ENCODE measurements around the gene AGPAT3.

AGPAT3 gene

DNA sequence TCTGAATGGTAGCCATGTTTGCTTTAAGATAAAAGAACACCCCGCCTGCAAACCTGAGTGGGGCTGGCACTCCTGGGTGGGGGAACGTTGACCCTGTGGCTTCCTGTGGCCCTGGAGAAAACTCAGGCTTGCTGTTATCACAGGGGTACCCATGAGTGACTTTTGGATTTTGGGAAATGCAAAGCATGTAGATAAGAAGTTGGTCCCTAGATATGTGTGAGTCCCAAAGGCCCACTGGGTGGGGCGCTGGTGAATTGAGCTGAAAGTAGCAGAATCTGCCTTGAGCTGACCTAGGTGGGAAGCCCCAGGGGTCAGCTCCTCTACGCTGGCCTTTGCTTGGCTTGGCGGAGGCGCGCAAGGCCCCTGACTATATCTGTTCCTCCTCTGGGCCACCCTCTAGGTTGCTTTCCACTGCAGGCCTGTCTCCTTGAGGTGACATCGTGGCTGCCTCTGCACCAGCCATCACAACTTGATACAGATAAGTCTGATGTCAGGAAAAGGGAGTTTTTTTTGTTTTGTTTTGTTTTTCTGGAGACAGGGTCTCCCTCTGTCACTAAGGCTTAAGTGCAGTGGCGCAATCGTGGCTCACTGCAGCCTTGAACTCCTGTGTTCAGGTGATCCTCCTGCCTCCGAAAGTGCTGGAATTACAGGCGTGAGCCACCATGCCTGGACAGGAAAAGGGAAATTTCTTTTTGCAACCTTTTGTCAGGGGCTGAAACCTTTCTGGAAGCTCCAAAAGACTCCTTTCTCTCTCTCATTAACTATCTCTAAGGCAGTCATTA is 72.2 kb downstream of the AGPAT3 start:
- DNase-seq (ENCODE audit: low spot score): no peak

DNA sequence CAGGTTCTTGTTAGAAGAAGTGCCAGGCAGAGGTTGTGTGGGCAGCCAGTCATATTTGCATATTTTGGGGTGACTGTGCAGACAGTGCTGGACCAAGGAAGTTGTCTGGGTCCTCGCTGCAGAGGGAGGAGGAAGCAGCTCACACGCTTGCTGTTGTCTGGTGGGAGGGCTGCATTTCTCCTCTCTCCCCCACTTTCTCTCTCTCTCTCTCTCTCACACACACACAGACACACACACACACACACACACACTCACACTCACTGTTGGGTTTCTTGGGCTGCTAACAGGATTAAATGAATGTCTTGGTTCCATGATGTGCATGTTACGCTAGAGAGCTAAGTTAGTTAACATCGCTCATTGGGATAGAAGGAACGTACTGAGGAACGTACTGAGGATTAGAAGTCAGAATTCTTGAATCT is 72.9 kb downstream of the AGPAT3 start:
- no peak for DNase-seq (ENCODE audit: low spot score)

DNA sequence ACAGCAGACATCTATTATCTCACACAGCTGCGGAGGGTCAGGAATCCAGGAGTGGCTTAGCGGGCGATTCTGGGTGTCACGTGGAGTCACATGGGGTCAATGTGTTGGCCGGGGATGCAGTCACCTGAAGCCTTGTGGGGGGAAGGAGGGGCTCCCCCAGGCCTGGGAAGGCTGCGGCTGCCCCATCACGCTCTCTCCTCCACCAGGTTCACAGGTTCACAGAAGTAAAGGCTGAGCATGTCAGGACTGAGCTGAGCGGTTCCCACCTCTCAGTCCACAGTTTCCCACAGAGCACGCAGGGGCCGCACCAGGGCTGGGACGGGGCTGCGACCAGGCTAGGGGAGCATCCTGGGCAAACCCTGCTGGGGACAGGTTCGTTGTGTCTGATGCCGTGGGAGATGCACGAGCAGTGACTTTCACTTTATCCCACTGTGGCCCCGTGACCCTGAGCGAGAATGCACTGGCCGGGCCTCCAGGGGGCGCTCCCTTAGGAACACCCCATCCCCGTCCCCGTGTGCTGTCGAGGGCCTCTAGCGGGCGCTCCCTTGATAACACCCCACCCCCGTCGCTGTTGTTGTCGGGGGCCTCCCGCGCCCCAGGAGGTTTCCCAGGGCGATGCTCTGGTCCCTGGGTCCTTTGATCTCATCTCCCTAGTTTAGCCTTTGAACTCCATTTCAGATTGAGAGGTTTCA is 73.9 kb downstream of the AGPAT3 start:
- DNase-seq (ENCODE audit: low spot score): peak; percentile 73

DNA sequence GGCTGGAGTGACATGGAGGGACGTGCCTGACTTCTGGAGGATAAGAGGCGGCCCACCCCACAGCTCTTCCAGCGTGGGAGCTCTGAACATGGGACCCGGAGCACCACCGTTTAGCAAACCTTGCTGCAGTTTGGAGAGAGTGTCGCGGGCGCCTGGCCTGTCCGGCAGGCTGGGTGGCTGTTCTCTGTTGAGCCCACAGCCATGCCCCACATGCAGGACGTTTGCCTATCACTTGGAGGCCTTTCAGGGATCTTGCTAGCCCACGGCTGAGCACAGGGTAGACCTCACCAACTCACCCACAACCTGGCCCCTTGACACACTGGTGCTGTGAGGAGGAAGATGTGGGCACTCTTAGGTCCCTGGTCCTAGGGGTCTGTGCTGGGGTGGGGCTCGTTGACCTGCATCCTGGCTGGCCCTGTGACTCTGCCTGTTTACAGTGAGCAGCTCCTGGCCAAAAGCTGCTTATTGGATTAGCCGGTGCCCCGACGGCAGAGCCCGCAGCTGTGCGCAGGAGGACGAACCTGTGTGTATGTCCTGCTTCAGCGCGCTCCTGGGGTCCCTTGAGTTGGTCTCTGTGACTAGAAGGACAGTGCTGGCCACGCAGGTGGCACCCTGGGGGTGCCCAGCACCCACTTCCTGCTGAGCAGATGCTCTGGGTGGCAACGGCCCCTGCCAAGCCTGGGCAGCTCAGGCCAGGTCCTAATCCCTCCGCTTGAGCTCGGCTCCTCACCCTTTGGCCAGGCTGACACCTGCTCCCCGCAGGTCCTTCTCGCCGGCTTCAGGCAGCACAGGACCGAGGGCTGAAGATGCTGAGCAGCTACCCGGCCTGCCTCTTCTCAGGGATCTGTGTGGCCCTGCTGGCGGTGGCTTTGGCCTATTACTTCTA is 74.7 kb downstream of the AGPAT3 start:
- DNase-seq (ENCODE audit: low spot score): no peak

DNA sequence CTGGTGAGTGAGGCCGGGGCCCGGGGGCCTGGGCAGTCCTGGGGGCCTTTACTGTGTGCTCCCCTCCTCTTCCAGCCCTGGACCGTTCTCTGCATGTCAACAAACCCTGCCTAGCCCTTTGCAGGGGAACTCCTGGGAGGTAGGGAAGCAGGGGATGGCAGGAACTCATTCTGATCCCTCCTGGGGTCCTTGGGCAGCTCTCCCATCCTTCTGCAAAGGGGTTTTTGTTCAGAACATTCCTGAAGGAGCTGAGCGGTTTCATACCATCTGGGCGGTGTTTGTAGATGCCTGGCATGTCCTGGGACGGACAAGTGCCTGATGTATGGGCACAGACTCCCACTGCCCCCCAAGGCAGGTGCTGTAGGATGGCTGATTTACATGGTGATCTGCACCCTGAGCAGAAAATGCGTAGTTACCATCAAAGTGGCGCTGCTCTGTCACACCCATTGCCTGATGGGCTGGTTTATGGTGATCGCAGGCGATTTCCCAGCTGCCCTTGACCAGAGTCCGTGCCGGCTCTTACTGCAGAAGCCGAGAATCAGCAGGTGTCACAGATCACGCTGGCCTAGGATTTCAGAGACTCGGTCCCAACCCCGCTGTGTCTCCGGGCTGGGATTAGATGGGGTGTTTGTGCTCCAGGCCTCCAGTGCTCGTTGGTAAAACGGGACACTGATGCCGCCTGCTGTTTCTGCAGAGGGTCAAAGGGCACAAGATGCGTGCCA is 75.5 kb downstream of the AGPAT3 start:
- DNase-seq (ENCODE audit: low spot score): no peak

DNA sequence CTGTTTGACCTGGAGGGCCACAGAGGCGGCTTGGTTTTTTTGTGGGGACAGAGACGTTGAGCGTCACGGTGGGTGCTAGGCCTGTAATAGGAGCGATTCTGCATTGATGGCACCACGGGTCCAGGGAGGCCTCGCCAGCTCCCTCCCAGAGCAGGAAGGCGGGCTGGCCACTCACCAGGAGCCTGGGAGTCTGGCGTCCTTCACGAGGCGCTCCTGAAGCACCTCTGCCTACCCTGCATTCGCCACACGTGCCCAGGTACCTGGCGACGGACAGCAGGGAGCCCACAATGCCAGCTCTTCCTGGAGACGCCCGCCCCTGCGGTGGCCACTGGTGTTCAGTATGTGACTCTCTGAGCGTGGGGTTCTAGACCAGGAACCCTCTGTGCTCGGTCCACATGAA is 77.2 kb downstream of the AGPAT3 start:
- DNase-seq (ENCODE audit: low spot score): no peak

DNA sequence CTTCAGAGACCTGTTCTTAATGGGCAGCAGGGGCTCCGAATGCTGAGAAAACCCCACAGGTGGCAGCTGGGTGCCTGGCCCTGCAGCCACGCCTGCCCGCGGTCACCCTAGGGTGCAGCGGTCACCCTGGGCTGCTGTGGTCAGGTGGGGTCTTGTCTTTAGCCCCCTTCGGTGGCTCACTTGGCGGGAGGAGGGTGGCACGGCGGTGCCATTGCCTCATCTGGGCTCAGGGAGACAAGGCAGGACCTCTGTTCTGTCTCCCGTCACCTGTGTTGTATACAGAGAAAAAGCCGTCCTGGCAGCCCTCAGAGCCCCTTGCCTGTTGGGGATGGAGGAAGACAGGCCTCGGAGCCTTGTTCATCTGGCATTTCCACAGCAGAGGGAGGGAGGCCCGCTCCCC is 77.6 kb downstream of the AGPAT3 start:
- DNase-seq (ENCODE audit: low spot score): no peak

DNA sequence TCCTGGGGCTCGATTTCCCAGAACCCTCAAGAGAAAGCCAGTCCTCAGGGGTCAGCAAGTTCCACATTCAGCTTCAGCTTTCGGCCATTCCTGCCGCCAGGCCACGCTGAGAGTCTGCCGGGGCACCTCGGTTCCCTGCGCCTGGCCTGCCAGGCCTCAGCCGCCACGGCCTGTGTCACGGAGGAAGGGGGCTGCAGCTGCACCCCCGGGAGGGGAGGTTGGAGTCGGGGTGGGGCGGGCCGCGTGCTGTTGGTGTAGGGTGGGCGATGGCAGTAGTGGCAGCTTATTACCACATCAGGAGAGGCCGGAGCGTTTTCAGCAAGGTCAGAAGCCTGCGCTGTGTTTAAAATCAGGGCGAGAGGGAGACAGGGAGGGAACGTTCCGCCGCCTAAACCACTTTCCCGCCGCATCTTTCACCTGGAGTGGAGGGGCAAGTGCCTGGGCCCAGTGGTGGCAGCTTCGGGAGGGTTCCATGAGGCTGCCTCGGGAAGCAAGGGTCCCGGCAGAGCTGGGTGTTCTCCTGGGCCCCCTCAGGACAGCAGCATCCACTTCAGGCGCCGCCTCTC is 78.6 kb downstream of the AGPAT3 start:
- no peak for DNase-seq (ENCODE audit: low spot score)

DNA sequence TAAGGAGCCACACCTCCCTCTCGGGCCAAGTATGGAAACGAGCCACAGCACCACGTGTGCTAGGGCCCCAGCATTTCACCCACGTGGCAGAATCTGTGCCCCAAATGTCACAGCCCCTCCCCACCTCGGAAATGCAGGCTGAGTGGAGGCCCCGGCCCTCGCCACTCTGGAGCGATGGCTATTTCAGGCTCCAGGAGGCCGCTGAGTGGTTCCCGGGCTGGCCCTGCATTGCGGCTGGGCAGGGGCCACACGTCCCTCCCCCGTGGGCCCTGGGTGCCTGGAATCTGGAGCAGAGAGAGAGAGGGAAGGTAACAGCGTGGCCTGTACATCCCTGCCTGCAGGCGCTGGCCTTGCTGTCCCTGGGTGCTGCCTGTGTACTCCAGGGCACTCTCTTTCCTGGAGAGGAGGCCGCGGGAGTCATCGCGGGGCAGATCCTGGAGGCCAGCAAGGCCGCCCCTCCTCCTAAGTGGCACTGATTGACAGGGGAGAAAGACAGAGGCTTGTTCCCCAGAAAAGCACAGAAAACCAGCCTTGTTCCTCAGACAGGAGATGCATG is 79.1 kb downstream of the AGPAT3 start:
- DNase-seq (ENCODE audit: low spot score): no peak

DNA sequence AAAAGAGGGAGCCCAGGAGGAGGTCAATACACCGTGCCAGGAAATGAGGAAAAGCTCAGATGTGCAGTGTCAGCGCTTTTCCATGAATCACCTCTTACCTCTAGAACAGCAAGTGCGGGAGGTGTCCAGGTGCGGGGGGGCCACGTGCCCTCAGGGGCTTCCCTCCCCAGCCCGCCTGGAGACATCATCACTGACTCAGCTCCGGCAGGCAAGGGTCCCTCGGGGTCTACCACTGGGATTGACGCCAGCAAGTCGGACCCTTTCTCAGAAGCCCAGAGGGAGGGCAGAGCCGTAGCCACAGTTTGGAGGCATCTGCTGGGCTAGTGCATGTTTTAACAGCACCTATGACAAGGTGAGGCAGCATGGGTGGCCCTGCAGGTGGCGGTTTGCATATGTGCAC is 79.7 kb downstream of the AGPAT3 start:
- no peak for DNase-seq (ENCODE audit: low spot score)

DNA sequence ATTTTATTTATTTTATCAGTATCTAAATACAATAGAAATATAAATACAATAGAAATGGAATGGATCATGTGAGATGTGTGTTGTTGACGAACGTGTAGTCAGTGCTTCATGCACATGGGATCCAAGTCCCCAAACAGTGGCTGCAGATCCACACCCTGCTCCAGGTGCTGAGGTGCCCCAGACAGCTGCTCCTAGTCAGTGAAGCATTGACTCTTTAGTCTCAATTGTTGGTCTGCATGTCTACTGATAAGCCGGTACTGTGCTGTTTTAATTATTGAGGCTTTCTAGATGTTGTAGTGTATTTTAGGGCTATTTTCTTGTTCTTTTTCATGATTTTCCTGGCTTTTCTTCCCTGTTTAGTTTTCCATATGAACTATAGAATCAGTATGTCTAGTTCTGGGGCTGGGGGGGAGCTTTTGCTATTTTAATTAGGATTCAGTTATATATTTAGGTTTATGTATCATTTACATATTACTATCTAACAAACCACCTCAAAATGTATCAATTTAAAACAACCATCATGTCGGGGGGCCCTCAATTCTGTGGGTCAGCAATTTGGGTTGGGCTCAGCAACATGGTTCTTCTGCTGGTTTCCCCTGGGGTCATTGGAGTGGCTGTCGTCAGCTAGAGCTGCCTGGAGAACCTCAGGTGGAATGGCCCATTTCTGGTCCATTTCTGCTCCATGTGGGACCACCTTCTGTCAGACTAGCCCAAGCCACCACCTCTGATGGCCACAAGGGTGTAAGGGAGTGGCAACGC is 83.9 kb downstream of the AGPAT3 start:
- DNase-seq (ENCODE audit: low spot score): no peak

DNA sequence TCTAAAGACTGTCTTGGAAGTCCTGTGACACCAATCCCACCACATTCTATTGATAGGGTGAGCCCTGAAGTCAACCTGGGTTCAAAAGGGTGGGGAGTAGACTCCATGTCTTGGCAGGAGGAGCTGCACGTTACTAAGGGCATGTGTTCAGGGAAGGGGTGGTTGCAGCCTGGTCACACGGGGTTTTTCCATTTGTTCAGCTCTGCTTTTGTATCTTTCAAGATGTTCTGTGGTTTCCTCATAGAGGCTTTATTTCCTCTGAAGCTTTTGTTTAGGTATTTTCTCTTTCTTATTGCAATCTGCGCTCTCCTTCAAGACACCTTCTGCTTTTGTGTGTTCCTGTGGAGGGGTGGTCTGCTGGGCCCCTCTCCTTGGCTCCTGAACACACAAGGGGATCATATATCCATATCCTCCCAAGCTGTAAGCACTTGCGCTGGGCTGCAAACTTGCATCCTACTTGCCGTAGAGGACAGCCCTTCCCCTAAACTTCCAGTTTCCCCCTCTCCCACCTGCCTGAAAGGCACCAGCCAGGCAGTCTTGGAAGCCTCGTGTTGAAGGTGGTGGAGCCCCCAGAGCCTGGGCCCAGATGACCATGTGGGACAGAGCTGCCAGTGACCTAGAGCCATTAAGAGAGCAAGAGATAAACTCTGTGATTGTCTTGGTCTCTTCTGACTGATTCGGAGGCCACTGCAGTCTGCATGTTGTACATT is 84.6 kb downstream of the AGPAT3 start:
- DNase-seq (ENCODE audit: low spot score): no peak

DNA sequence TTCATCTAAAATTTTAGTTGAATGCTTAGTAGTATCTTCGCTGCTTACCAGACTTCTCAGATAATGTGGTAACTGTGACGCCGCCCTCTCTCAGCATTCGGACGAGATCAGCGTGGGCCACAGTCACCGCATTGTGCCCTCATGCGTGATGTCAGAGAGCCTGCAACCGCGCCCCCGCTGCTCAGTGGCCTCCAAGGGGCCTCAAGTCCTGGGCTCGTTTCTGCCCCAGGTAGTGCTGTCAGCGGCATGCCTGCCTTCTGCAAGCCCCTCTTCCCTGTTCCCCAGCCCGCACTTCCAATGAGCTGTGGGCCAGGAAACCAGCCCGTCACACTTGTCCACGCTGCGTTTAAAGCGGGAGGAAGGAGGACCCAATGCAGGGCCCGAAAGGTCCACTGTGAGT is 85.5 kb downstream of the AGPAT3 start:
- no peak for DNase-seq (ENCODE audit: low spot score)

DNA sequence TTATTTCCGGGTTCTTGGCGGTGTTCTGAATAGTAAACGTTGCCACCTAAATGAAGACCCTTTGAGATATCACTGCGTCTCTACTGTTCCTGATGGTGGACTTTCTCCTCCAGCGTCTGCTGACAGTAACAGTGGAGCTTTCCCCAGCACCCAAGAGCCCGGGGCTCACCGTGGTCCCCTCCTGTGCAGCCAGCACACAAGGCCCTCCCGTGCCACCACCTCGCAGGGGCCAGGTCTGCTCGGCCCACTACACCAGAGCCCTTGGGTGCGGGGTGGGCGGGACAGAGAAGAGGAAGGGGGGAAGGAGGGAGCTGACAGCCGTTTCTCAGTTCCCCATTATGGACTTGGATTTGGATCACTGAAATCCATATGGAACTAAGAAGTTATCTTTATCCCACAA is 85.9 kb downstream of the AGPAT3 start:
- DNase-seq (ENCODE audit: low spot score): no peak

DNA sequence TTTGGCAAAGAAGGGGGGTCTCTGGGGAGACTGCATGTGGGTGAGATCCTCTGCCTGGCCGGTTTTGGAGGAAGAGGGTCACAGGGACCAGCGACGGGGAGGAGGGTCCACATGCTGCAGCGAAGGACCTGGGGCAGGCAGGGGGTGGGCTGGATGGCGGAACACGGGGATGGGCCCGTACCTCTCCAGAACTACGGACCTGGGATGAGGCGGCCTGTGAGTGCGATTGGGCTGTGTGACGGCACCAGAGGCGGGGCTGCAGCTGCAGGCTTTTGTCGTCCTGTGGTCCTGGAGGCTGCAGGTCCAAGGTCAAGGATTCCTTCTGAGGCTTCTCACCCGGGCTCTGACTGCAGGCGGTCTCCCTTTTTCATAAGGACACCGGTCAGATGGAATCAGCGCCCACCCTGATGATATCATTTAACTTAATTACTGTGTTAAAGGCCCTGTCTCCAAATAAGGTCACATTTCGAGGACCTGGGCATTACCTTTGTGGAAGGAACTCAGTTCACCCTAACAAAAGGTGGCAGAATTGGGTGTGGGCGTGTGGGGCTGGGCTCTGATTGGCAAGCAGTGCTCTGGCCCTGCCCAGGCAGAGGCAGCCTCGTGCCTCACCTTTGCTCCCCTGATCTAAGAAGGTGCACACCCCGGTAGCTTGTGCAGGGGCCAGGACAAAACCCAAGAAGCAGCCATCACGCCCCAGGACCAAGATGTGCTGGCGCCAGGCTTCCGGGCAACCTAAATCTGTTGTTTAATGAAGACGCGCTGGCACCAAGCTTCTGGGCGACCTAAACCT is 87.1 kb downstream of the AGPAT3 start:
- DNase-seq (ENCODE audit: low spot score): no peak

DNA sequence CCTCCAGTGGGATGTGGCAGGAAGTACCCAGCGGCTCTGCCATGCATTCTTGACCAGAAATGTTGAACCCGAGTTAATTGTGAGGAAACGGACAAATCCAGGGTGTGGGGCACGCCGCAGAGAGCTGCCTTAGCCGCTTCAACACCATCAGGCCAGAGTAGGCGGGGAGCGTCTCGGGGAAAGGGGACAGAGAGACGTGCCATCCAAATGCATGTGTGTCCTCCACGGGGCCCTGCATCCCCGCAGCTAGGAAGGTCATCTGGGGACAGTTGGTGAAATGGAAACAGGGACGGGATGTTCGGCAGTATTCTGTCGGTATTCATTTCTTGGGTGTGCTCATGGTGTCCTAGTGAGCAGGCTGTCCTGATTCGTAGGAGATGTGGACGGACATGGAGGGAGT is 88.0 kb downstream of the AGPAT3 start:
- no peak for DNase-seq (ENCODE audit: low spot score)

DNA sequence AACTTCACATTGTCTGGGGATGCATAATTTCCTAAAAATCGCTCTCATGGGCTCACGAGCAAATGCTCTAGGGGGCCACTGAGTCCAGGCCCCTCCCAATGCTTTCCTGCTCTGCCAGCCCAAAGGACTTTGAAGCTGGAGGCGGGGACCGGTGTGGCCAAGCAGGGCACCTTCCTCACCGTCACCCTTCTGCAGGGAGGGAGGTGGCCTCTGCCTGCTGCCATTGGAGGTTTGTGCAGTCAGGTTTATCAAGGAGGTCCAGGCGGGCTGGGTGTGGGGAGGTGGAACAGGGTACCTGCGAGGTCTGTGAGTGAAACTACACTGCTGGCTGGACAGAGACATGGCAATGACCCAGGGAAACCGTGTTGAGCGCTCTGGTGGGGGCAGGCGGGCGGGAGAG is 89.0 kb downstream of the AGPAT3 start:
- DNase-seq (ENCODE audit: low spot score): no peak

DNA sequence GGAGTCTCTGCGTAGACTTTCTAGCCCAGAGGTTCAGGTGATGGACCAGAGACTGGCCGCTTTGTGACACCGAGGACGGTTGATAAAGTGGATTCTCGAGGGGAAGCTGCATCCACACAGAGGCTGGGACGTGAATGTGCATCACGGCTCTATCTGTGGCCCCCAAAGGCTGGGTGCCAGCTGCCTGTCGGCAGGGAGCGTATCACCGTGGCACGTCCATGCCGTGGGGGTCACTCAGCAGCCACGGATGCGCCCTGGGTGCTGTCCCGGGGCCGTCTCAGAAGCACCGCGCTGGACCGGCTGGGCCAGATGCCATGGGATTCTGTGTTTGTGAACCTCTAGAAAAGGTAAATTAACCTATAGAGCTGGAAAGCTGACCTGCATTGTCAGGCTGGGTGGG is 89.9 kb downstream of the AGPAT3 start:
- DNase-seq (ENCODE audit: low spot score): no peak

DNA sequence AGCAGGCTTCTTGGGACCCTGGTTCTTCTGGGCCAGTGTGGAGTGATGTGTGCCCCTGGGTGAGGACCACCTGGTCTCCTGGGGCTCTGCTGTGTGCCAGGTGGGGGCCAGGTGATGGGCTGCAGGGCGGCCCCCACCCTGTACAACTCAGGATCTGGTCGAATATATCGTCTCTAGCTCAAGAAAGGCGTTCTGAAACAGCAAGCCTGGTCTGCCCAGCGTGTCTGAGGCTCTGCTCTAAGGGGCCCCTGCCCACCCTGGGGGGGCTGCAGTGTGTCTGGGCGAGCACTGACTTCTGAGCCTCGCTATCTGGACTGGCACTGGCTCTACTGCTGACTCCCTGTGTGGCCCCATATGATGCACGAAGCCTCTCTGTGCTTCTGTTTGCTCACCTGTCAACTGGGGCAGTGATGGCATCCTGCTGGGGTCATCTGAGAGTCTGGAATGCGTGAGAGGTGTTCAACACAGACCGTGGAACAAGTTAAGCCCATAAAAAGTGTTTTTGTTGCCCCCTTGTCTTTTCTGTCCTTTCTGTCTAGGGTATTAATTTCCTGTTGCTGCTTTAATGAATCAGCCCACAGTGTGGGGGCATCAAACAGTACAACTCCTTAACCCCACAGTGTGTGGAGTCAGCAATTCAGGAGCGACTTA is 91.1 kb downstream of the AGPAT3 start:
- no peak for DNase-seq (ENCODE audit: low spot score)
